Hippocampal formation (tissue), 2 donors: Measurements from ENCODE around the gene GPC6.

Experiments used
- DNase-seq, 2 donors: peaks; one replicate each; lab custom pipeline; 2025; lab: John Stamatoyannopoulos, UW

The GPC6 gene

GRCh38 chr13:94415500-94416237, 1189.1 kb downstream of the GPC6 start:
- DNase-seq = no peak

- DNase-seq = no peak
Measured at GRCh38 chr13:94416454-94417080, 1190.0 kb downstream of the GPC6 start.

GRCh38 chr13:94417294-94417693, 1190.7 kb downstream of the GPC6 start:
- DNase-seq = no peak

GRCh38 chr13:94419304-94419924, 1192.8 kb downstream of the GPC6 start:
- no peak for DNase-seq

- DNase-seq = no peak
Measured at GRCh38 chr13:94419925-94420305, 1193.3 kb downstream of the GPC6 start.

- DNase-seq = no peak
Measured at GRCh38 chr13:94427313-94427953, 1200.8 kb downstream of the GPC6 start.

- no peak for DNase-seq
Measured at GRCh38 chr13:94431574-94431973, 1205.0 kb downstream of the GPC6 start.

- no peak for DNase-seq
Measured at GRCh38 chr13:94431987-94432386, 1205.4 kb downstream of the GPC6 start.

- no peak for DNase-seq
Measured at GRCh38 chr13:94433055-94433961, 1206.7 kb downstream of the GPC6 start.

- peak in 1 of 2 donors; percentile 90 for DNase-seq
Measured at GRCh38 chr13:94435604-94436226, 1209.1 kb downstream of the GPC6 start.

- no peak for DNase-seq
Measured at GRCh38 chr13:94444826-94445225, 1218.2 kb downstream of the GPC6 start.

- no peak for DNase-seq
Measured at GRCh38 chr13:94454334-94454733, 1227.7 kb downstream of the GPC6 start.

- DNase-seq = no peak
Measured at GRCh38 chr13:94454906-94455305, 1228.3 kb downstream of the GPC6 start.

GRCh38 chr13:94455414-94455813, 1228.8 kb downstream of the GPC6 start:
- DNase-seq = no peak
